DOHH2 (cell line): ENCODE results near the gene SORL1.

Experiments
- EZH2phosphoT487 ChIP-seq: fragments of 200-600 bp; sonication (generic); IDR thresholded peaks from 2 replicates; pipeline ENCODE4 v1.6.1; 2017; ENCODE audit warnings: borderline replicate concordance, mild to moderate bottlenecking, antibody characterized with exemption, low read length, moderate library complexity, mixed read lengths
- TF ChIP-seq, protein P1 (sequence below): fragments of 200-600 bp; sonication (generic); IDR thresholded peaks from one replicate; pipeline ENCODE4 v1.5.1; 2014; ENCODE audit warnings: antibody characterized with exemption, mild to moderate bottlenecking, low read depth, low read length; ENCODE audit not compliant: poor library complexity, severe bottlenecking

DNA sequence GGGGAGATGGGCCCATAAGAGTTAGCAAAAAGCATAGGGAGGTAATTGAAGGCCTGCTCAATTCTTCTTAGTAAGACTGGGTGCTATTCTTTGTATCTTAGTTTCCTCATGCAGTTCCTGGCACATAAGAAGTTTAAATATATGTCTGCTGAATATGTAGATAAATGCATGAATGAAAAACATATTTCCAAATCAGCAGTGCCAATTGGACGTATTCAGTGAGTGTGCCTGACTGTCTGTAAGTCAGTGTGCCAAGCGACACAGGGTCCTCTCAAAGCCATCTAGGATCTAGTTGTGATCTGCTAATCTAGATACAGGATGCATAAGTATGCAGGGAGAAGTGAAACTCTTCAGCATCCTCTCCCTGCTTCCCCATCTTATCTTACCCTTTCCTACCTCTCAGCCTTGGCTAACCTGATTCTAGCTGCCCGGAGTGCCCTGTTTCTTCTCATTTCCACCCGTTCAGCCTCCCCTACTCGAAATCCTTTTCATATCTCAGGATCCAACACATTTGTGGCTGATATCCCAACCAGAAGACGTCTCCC, 91.8 kb downstream of the SORL1 start:
- TF ChIP-seq, protein P1, sequence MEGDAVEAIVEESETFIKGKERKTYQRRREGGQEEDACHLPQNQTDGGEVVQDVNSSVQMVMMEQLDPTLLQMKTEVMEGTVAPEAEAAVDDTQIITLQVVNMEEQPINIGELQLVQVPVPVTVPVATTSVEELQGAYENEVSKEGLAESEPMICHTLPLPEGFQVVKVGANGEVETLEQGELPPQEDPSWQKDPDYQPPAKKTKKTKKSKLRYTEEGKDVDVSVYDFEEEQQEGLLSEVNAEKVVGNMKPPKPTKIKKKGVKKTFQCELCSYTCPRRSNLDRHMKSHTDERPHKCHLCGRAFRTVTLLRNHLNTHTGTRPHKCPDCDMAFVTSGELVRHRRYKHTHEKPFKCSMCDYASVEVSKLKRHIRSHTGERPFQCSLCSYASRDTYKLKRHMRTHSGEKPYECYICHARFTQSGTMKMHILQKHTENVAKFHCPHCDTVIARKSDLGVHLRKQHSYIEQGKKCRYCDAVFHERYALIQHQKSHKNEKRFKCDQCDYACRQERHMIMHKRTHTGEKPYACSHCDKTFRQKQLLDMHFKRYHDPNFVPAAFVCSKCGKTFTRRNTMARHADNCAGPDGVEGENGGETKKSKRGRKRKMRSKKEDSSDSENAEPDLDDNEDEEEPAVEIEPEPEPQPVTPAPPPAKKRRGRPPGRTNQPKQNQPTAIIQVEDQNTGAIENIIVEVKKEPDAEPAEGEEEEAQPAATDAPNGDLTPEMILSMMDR, result no peak
- no peak for TF ChIP-seq EZH2phosphoT487
